K562 (cell line): ENCODE data around the gene MPZL1. TPM values are rescaled to one million over a fixed set of nuclear protein-coding genes. Genes with fewer than 3 reads are reported as not detected.

Experiments used
- ARNT ChIP-seq, 2 experiments: fragments of 450-650 bp; IDR thresholded peaks; 2 replicates each; pipeline ENCODE4 v1.6.1; 2016; ENCODE audit warnings: mild to moderate bottlenecking in 1 of 2
- BRD4 ChIP-seq: fragments of 200-600 bp; sonication (generic); IDR thresholded peaks from 2 replicates; pipeline ENCODE4 v1.6.1; 2017; ENCODE audit warnings: inconsistent platforms
- CBX1 ChIP-seq: sonication (generic); IDR thresholded peaks from 2 replicates; pipeline ENCODE4 v1.6.1; 2016; ENCODE audit warnings: antibody characterized with exemption, low read depth, mild to moderate bottlenecking
- CREB5 ChIP-seq: fragments of 250-450 bp; sonication (Bioruptor Pico); IDR thresholded peaks from 2 replicates; pipeline ENCODE4 v1.5.0; 2020; ENCODE audit warnings: mild to moderate bottlenecking
- FIP1L1 ChIP-seq: fragments of 200-400 bp; formaldehyde crosslinking; IDR thresholded peaks from 2 replicates; pipeline ENCODE4 v1.6.1; 2018; ENCODE audit warnings: mild to moderate bottlenecking, low read depth, low read length; ENCODE audit not compliant: poor library complexity, severe bottlenecking
- GATAD2B ChIP-seq: fragments of 450-650 bp; IDR thresholded peaks from 2 replicates; pipeline ENCODE4 v1.6.1; 2017; ENCODE audit warnings: mild to moderate bottlenecking, borderline replicate concordance
- HDAC1 ChIP-seq, 2 experiments: fragments of 450-650 bp; IDR thresholded peaks; 2 replicates each; pipeline ENCODE4 v1.6.1; 2016 to 2017; ENCODE audit warnings: inconsistent platforms in 1 of 2, mild to moderate bottlenecking in 1 of 2, moderate library complexity in 1 of 2
- HDAC8 ChIP-seq: fragments of 450-650 bp; IDR thresholded peaks from 2 replicates; pipeline ENCODE4 v1.6.1; 2016; ENCODE audit warnings: mild to moderate bottlenecking, missing genetic modification characterization, moderate library complexity, missing compliant biosample characterization
- KAT7 ChIP-seq: sonication (generic); formaldehyde crosslinking; IDR thresholded peaks from 2 replicates; pipeline ENCODE4 v1.8.0; 2022; ENCODE audit warnings: missing genetic modification reagents, mild to moderate bottlenecking, borderline replicate concordance
- MAFF ChIP-seq: IDR thresholded peaks from 2 replicates; pipeline ENCODE4 v1.6.1; 2012; ENCODE audit warnings: low read length, improper control_type of control experiment
- NCOR1 ChIP-seq: fragments of 450-650 bp; IDR thresholded peaks from 2 replicates; pipeline ENCODE4 v1.6.1; 2016; ENCODE audit warnings: mild to moderate bottlenecking, moderate library complexity
- YY1 ChIP-seq, 3 experiments: IDR thresholded peaks; 2 replicates each; pipeline ENCODE4 v1.6.1; 2011; ENCODE audit warnings: low read length in 2 of 3, mild to moderate bottlenecking in 2 of 3, moderate library complexity in 2 of 3, borderline replicate concordance in 1 of 3, control low read depth in 1 of 3, low read depth in 1 of 3; ENCODE audit not compliant: insufficient read depth in 3 of 3, insufficient replicate concordance in 2 of 3, control insufficient read depth in 1 of 3, insufficient read length in 1 of 3; ENCODE audit errors: extremely low read depth in 1 of 3
- ZNF134 ChIP-seq: fragments of 250-450 bp; sonication (Bioruptor Pico); conservative IDR thresholded peaks from 2 replicates; pipeline ENCODE4 v1.4.0; 2020
- ZNF197 ChIP-seq: fragments of 200-800 bp; sonication (Bioruptor generic); IDR thresholded peaks from 2 replicates; pipeline ENCODE4 v1.6.1; 2016; ENCODE audit warnings: low read depth, missing genetic modification characterization, missing compliant biosample characterization
- ZNF212 ChIP-seq: fragments of 450-650 bp; formaldehyde crosslinking; IDR thresholded peaks from 2 replicates; pipeline ENCODE4 v1.4.0; 2020; ENCODE audit warnings: mild to moderate bottlenecking
- ZNF444 ChIP-seq: fragments of 250-450 bp; sonication (Bioruptor Pico); IDR thresholded peaks from 2 replicates; pipeline ENCODE4 v1.4.0; 2020; ENCODE audit warnings: mild to moderate bottlenecking, moderate library complexity
- ZNF696 ChIP-seq: fragments of 250-450 bp; sonication (Bioruptor Pico); conservative IDR thresholded peaks from 2 replicates; pipeline ENCODE4 v1.4.0; 2020; ENCODE audit warnings: mild to moderate bottlenecking, moderate library complexity
- polyA plus RNA-seq, 8 experiments: library from polyadenylated mRNA; depleted of rRNA in 4 of 8; stranded (reverse) in 5 of 8; unstranded in 3 of 8; fragments of >200 nt; fragmentation: Nextera tagmentation in 2 of 8; fragmentation: Illumina TruSeq in 1 of 8; extraction: Ambion mirVana in 2 of 8; extraction: Trizol in 1 of 8; gene quantifications; 2 replicates each; pipeline versions ENCODE4 v1.2.1 to v1.2.3, GENCODE V29; 2011 to 2014; ENCODE audit warnings: inconsistent platforms in 1 of 8, missing spikeins in 1 of 8
- total RNA-seq, 7 experiments: library from RNA; depleted of rRNA in 6 of 7; stranded (reverse); fragments of >200 nt in 6 of 7; fragmentation: Illumina TruSeq in 2 of 7; extraction: Trizol in 2 of 7; gene quantifications; 2 replicates each; pipeline versions ENCODE4 v1.2.1 to v1.2.3, GENCODE V29; 2011 to 2021; ENCODE audit warnings: low replicate concordance in 1 of 7
- TF ChIP-seq, protein P1 (sequence below): fragments of 250-450 bp; sonication (Bioruptor Pico); IDR thresholded peaks from 2 replicates; pipeline ENCODE4 v1.5.0; 2021
- TF ChIP-seq, protein P2 (sequence below): fragments of 450-650 bp; formaldehyde crosslinking; conservative IDR thresholded peaks from 2 replicates; pipeline ENCODE4 v1.4.0; 2022; ENCODE audit warnings: mild to moderate bottlenecking, missing genetic modification characterization
- TF ChIP-seq, protein P3 (sequence below): fragments of 250-450 bp; sonication (Bioruptor Pico); IDR thresholded peaks from 2 replicates; pipeline ENCODE4 v1.4.0; 2020; ENCODE audit warnings: mild to moderate bottlenecking, moderate library complexity

Gene MPZL1
- total and polyA plus RNA-seq, 9 of the 15 experiments (the other 6 are each of a cell fraction or from before 2014, with no cell fraction given) = 14.5 to 153 (median 66.5) TPM

DNA sequence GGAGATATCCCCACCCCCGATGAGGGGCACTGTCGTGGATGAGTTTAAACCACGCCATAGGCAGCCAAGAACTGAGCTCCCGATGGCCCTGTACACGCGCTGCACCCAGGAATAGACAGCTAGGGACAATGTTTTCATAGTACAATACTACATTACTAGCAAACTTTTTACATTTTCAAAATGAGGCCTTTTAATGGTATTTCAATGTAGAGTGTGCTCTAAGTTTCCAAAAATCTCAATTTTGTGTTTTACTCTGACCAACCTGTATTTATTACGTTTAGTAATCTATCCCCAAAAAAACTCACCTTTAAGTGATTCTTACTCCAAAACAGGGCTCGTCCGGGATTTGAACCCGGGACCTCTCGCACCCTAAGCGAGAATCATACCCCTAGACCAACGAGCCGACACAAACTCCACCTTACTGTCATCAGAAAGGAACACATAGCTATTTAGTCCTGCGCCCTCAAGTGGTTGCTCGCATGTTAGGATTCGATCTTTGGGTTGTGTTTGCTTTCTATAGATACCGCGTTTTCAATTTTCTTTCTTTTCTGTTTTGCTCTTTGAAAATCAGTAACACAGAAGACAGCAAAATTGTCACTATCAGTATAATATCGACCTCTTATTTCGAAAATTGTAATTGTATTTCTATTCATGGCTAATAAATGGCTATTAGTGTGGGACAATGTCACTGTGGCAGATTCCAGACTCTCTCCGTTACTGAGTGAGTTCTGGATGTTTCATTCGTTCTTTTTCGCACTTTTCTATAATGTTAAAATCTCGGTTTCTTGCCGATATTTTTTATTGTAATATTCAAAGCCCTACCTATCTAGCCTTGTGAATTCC, 6.4 kb upstream of the MPZL1 start (continued):
- TF ChIP-seq CREB5 (CRISPR knock-in tag) (no peak), CBX1 (0 out of 2 replicates have a peak, but pooled peaks have one; percentile 38), BRD4 (no peak; the same call in none of the 2 replicates), ZNF212 (CRISPR knock-in tag) (no peak), FIP1L1 (no peak), ZNF696 (no peak), ARNT (IDR thresholded peaks at IDR 0.05) (peak; percentile 95 to 99), HDAC1 (IDR thresholded peaks at IDR 0.05) (peak; percentile 32 to 98; a peak in 3 of 4 replicates), NCOR1 (peak; percentile 15; the same call in 1 of the 2 replicates), MAFF (0 out of 2 replicates have a peak, but pooled peaks have one; percentile 16), ZNF444 (CRISPR knock-in tag) (no peak), YY1 (IDR thresholded peaks at IDR 0.05; ENCODE audit: borderline replicate concordance in 1 of 3, control insufficient read depth in 1 of 3, extremely low read depth in 1 of 3, insufficient read depth in 3 of 3, insufficient read length in 1 of 3, insufficient replicate concordance in 2 of 3, low read depth in 1 of 3, low read length in 2 of 3) (peak in 2 of 3 experiments; percentile 41 to 42), KAT7 (CRISPR knock-in tag) (0 out of 2 replicates have a peak, but pooled peaks have one; percentile 16), ZNF134 (CRISPR knock-in tag) (no peak; the same call in 1 of the 2 replicates), ZNF197 (CRISPR knock-in tag) (no peak; the same call in 1 of the 2 replicates), GATAD2B (peak; percentile 51; the same call in 1 of the 2 replicates), HDAC8 (tag) (no peak; the same call in 1 of the 2 replicates)
- TF ChIP-seq, protein P1, sequence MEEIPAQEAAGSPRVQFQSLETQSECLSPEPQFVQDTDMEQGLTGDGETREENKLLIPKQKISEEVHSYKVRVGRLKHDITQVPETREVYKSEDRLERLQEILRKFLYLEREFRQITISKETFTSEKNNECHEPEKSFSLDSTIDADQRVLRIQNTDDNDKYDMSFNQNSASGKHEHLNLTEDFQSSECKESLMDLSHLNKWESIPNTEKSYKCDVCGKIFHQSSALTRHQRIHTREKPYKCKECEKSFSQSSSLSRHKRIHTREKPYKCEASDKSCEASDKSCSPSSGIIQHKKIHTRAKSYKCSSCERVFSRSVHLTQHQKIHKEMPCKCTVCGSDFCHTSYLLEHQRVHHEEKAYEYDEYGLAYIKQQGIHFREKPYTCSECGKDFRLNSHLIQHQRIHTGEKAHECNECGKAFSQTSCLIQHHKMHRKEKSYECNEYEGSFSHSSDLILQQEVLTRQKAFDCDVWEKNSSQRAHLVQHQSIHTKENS (CRISPR knock-in tag) = no peak
- TF ChIP-seq, protein P2, sequence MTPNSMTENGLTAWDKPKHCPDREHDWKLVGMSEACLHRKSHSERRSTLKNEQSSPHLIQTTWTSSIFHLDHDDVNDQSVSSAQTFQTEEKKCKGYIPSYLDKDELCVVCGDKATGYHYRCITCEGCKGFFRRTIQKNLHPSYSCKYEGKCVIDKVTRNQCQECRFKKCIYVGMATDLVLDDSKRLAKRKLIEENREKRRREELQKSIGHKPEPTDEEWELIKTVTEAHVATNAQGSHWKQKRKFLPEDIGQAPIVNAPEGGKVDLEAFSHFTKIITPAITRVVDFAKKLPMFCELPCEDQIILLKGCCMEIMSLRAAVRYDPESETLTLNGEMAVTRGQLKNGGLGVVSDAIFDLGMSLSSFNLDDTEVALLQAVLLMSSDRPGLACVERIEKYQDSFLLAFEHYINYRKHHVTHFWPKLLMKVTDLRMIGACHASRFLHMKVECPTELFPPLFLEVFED = peak; percentile 83; the same call in 1 of the 2 replicates
- TF ChIP-seq, protein P3, sequence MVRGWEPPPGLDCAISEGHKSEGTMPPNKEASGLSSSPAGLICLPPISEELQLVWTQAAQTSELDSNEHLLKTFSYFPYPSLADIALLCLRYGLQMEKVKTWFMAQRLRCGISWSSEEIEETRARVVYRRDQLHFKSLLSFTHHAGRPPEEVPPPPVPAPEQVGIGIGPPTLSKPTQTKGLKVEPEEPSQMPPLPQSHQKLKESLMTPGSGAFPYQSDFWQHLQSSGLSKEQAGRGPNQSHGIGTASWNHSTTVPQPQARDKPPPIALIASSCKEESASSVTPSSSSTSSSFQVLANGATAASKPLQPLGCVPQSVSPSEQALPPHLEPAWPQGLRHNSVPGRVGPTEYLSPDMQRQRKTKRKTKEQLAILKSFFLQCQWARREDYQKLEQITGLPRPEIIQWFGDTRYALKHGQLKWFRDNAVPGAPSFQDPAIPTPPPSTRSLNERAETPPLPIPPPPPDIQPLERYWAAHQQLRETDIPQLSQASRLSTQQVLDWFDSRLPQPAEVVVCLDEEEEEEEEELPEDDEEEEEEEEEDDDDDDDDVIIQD = no peak
